Activated CD4-positive, alpha-beta T cell treated with anti-CD3 and anti-CD28 coated beads for 1 hour (primary cell): Measurements from ENCODE around the gene PLPP3.

ENCODE experiments used
- DNase-seq: peaks from one replicate; pipeline ENCODE4 v3.0.0-alpha.2; 2020

Gene PLPP3

DNA sequence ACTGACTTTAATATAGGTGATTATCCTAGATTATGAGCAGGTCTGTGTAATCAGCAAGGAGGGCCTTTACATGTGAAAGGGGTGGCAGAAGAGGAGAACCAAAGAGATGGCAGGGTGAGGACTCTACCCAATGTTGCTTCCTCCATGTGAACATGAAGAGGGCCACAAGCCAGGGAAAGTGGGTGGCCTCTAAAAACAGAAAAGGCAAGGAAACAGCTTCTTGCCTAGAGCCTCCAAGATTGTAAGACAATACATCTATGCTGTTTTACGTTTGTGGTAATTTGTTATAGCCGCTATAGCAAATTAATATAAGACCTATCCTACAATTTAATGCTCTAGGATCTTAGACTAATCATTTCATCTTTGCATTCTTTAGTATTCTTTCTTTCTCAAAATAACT is 85.5 kb downstream of the PLPP3 start:
- no peak for DNase-seq

DNA sequence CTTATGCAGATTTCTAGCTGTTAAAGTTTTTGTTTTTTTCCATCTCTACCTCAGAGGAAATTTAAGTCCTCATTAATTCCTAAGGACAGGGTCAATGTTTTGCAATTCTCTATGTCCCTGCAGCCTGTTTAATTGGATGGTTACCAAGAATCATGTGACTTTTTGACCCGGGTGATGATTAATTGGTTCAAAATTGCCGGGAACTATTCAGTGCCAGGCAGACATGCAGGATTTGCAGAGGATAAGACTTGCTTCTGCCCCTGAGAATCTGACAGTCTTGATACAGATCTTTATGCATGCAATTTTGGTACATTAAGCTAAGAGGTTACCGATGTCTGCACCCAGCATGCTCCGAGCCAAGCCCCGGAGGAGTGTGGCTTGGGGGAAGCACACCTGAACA is 87.9 kb downstream of the PLPP3 start:
- no peak for DNase-seq

DNA sequence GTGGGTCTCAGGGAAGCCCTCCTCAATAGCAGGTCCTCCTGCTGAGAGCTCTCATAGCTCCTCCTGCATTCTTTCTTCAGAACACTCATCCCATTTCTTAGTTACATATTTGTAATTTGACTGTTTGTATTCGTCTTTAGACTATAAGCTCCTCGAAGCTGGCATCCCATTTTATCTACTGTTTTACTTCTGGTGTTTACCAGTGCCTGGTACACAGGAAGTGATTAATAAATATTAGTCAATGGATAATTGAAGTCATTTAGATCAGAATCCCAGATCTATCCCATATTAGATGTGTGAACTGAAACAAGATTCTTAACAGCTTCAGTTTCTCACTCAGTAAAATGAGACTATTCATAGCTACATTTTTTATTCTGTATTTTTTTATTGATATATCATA is 88.7 kb downstream of the PLPP3 start:
- no peak for DNase-seq

DNA sequence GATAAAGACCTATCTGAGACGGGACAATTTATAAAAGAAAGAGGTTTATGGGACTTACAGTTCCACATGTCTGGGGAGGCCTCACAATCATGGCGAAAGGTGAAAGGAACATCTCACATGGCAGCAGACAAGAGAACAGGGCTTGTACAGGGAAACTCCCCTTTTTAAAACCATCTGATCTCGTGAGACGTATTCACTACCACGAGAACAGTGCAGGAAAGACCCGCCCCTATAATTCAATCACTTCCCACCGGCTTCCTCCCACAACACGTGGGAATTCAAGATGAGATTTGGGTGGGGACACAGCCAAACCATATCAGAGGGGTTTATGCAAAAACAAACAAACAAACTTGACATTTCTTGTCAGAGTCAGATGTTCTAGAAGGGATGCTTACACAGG is 89.7 kb downstream of the PLPP3 start:
- DNase-seq = no peak

DNA sequence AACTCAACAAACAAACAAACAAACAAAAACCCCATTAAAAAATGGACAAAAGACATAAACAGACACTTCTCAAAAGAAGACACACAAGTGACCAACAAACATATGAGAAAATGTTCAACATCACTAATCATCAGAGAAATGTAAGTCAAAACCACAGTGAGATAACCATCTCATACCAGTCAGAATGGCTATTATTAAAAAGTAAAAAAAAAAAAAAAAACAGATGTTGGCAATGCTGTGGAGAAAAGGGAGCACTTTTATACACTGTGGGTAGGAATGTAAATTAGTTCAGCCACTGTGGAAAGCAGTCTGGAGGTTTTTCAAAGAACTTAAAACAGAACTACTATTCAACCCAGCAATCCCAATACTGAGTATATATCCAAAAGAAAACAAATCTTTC is 94.7 kb downstream of the PLPP3 start:
- no peak for DNase-seq

DNA sequence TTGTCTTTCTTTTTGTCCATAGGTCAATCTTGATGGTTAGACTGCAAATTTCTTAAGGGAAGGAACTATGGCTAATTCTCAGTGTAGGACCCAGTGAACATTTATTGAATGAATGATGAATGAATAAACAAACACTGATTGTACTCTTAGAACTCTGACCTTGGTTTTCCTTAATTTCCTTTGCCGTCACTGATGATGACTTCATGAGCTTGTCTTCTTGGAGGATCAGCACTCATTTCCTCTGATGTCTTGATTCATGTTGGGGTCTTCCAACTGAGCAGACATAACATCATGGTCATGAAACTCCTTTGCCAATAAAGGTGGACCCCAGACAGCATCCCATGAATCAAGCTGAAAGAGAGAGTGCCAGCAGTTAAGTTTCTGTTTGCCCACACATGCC is 96.3 kb downstream of the PLPP3 start:
- no peak for DNase-seq

DNA sequence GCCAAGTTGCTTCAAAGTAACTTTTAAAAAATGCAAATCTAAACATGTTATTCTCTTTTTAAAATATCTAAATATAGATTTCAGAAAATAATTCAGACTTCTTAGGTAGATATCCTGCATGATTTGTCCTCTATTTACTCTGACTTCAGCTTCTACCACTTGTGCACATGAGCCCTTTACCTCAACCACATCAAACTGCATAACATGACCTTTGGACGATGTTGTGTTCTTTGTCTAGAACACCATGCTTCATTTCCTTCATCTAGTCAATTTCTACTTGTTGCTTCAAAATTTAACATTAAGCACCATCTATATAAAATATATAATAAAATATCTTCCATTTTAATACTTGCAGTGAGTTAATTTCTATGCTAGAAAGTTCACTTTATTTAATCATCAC is 96.9 kb downstream of the PLPP3 start:
- DNase-seq = no peak

DNA sequence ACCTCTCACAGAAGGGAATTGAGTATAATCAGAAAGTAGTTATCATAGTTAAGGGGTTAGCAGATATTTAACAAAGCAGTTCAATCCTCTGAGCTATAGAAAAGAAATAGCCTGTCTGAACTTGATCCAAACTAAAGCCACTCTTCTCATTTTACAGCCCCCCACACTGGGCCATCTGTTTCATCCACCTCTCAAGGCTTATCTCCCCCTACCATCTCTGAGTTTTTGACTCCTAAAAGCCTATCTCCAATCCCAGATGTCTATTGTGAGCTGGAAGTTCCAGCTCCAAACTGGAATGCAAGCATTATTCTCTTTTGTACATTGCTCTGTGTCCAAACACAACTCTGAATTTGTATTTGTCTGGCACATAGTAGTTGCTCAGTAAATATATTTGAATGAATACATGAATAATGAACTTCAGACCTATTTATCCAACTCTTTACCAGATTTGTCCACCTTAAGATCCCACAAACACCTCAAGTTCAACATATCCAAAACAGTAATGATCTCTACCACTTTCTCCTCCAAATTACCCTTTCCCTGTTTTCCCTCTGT is 98.1 kb downstream of the PLPP3 start:
- no peak for DNase-seq

DNA sequence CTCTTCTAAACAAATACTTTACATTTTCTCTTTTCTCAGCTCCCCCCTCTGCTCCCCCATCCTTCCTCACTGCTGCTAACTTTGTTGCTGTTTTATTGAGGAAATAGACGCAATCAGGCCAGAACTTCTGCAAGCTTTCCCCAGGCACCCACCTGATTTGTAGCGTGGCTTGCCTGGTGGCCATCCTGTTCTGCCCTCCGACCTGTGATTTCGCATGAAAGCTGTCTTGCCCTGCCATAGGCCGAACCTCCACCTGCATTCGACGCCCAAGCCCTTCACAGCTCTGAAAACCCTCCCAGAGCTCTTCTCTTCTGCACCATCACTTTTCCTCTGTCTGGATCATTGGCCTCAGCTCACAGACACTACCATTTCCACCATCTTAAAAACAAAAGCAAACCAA is 100.6 kb downstream of the PLPP3 start:
- no peak for DNase-seq

DNA sequence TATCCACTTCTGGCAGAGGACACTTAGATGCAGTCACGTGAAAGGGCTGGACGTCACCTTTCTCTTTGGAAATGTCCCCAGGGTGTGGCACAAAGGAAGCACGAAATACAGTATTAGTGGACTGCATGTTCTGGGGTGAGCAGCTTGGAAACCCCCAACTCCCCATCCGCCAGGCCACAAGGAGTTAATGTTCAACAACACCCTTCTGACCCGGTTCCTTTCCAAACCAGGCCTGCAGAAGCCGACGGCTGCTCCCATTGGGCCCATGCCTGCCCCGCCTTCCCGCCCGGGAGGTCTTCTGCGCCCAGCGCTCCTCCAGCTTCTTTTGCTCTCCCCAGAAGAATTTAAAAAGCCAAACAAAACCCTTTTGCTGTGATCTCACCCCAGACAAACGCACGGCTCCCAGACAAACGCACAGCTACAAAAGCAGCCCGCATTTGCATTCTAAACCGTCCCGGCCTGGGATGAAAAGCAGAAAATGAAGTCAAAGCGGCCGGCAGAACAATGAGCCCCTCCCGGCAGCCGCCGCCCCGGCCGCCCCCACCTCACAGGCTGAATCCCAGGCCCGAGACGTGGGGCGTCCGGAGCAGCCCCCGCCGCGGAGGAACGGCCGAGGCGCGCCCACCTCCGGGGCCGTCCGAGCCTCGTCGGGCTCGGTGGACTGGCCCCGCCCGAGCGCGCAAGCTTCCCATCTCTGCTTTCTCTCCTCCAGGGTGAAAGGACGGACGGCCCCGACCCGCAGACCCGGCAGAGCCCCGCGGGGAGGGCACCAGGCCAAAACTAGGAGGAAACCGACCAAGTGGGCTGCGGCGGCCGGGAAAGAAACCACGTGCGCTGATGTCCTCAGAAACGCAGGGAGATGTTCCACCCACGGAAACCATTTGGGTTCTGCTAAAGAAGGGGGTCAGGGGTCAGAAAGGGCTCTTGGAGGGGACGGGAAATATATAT is 101.9 kb downstream of the PLPP3 start:
- DNase-seq = no peak

DNA sequence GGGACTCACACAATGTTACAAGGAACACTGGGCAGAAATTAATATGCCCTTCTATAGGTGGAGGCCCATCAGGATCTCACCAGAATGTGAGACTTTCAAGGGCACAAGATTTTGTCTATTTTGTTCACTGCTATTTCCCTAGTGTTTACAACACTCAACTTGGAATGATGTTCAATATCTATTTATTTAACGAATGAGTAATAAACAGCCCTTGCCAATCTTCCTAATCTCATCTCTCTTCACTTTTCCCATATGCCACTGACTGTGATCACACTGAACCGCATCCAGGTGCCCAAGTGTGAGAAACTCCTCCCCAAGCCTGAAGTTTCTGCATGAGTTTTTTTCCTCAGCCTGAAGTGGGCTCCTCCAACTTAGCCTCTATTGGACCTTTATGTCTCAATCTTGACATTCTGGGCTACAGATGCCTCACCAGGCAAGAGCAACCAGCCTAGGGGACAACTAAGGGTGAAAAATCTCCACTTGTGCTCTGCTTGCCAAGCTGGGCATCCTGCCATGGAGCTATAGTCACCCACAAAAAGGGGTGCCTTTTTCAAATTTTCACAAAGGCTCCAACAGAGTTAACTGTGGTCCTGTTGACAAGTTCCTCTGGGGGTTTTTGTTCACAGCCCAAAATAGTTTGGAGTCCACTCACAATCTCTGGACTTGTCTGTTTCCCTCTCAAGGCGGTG is 105.6 kb downstream of the PLPP3 start:
- DNase-seq = no peak

DNA sequence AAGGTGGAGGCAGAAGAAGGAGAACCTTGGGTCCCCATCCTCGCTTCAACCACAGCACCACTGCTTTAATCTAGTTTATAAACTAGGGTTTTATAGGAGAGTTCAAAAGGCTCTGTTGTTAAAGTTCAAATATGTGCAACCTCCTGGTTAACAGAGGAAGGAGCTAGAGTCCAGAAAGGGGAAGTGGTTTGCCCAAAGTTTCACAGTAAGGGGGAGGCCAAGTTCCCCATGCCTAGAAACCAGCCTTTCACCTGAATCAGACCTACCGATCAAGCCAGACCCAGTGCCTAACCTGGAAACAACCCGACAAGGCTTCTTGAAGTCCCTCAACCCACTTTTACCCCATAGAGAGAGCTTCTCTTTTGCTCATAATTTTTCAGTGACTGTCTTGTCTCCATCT is 106.5 kb downstream of the PLPP3 start:
- DNase-seq = no peak

DNA sequence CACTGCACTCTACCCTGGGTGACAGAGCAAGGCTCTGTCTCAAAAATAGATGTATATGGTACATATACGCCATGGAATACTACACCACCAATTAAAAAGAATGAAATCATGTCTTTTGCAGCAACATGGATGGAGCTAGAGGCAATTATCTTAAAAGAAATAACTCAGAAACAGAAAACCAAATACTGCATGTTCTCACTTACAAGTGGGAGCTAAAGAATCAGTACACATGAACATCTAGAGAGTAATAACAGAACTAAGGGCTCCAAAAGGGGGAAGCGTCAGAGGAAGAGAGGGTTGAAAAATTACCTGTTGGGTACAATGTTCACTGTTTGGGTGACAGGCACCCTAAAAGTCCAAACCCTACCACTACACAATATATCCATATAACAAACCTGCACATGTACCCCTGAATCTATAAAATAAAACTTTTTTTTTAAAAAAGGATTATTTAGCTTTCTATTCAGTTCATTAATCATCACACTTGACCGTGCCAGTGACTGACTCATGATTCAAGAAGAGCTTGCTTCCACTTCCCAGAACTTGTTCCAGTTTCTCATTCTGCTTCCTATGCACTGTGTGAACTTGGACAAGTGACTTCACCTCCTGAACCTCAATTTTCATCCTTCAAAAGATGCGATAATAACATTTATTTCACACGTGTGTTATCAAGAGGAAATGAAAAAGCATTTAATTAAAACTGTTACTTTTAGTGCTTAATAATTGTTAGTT is 109.6 kb downstream of the PLPP3 start:
- DNase-seq = no peak

DNA sequence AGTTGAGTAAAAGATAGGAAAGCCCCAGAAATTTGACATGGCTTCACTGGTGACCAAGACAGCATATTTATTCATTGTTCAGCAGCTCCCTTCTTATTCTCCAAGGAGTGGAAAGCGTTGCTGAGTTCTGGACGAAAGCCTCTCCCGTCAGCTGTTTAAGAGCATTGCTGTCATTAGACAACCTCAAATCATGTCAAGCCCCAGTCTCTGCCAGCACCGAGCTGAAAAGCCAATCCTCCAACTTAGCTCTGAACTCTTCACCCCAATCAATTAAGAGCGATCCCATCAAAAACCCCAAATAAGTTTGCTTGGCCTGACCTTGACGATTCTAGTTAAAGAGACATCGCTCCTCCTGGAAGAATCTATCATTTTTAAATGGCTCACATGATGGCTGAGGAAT is 110.8 kb downstream of the PLPP3 start:
- no peak for DNase-seq

DNA sequence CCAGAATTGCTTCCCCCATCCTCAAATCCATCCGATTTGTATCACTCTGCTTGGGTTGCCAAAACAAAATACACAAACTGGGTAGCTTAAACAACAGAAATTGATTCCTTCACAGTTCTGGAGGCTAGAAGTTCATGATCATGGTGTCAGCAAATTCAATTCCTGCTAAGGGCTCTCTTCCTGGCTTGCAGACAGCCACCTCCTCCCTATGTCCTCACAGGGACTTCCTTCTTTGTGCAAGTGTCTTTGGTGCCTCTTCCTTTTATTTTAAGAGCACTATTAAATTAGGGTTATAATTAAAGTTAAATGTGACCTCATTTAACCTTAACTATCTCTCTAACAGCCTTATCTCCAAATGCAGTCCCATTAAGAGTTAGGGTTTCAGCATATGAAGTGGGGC is 112.8 kb downstream of the PLPP3 start:
- no peak for DNase-seq

DNA sequence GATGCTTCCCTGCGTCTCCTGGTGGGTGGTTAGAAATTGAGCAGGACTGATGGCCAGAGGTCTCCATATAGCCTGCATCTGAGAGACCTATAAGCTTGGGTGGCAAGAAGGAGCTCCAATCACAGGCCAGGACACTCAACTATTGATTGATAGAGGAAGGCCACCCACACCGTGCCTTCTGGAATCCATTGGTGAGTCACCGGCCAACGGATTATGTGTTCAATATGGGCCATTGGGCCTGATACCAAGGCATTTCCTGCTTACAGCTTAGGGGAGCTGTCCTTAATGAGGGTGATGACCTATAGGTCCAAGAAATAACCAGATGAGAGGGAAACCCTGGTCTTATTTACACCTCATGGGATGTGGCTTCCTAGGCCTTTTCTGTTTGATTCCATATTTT is 115.1 kb downstream of the PLPP3 start:
- no peak for DNase-seq

DNA sequence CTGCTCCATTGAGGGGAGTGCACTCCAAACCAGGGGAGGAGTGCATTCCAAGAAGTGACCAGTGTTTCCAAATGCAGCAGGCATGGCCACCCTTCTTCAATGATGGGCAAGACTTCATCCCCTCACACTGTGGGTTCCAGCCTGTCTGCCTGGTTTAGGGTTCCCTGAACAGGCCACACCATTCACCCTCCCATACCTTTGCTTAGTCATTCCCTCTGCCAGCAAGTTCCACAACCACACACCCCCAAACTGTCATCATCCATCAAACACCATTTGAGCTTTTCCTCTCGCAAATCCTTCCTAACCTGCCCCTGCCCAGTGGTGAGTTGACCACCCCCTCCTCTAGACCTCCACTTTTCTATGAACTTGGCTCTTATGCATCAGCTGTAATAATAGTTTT is 116.0 kb downstream of the PLPP3 start:
- DNase-seq = no peak

DNA sequence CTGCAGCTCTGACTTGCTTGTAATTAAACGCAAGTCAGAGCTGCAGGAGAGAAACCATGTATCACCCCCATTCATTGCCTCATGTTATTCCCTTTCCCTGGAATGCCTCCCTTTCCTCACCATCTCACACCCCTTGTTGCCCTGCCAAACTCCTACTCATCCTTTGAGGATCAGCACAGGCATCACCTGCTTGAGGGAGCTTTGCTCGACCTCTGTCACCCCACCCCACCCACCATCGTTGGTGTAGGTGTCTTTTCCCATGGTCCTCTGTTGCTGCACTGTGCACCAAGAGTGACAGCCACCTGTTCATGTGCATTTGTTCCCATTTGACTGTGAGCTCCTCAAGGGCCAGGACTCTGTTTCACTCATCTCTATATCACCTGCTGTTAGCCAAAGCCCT is 117.2 kb downstream of the PLPP3 start:
- no peak for DNase-seq

DNA sequence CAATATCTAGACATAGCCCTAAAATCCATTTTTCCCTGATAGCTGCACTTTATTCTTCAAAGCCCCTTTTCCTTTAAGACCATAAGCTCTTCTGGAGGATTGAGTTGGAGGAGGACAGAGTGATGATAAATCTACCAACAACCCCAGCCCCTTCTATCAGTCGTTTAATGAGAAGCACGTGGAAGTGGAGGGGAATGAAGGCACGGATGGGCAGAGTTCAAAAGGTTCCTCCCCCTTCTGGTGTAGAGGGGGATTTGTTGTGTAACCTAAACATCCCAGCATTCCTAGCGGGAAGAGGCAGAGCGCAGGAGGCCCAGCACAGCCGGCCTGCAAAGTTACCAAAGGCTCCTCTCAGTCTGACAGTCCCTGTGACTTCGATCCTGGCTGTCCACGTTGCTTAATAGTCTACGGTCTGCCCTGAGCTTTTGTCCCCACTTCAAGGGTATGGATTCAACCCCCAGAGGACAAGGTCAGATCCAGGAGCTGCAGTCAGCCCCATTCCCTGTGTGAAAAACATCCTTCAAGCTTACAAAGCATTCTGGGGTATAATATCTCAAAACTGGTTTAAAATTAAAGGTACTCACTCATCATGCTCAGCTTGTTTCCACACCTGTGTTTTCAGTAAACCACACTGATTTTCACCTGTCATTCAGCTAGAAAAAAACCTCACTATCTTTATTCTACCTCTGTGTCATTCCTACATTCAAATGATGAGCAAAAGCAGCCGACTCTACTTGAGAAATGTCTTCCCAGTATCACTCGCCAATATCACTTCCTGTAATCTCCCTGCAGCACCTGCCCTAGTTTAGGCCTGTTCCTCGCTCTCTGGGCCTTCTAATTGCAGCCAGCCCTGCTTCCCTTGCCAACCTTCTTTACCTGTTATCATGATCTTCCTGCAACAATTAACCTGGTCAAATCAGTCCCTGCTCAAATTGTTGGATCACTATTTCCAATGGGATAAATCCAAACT is 117.9 kb downstream of the PLPP3 start:
- no peak for DNase-seq

DNA sequence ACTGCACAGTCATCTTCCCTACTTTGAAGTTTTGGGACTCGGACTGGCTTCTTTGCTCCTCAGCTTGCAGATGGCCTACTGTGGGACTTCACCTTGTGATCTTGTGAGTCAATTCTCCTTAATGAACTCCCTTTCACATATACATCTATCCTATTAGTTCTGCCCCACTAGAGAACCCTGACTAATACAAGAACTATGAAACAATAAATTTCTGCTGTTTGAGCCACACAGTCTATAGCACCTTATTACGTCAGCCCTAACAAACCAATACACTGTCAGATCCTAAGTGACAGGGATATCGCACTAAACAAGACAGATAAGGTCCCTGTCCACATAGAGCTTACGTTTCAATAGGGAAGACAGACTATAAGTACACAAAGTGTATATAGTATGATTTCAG is 120.1 kb downstream of the PLPP3 start:
- no peak for DNase-seq

DNA sequence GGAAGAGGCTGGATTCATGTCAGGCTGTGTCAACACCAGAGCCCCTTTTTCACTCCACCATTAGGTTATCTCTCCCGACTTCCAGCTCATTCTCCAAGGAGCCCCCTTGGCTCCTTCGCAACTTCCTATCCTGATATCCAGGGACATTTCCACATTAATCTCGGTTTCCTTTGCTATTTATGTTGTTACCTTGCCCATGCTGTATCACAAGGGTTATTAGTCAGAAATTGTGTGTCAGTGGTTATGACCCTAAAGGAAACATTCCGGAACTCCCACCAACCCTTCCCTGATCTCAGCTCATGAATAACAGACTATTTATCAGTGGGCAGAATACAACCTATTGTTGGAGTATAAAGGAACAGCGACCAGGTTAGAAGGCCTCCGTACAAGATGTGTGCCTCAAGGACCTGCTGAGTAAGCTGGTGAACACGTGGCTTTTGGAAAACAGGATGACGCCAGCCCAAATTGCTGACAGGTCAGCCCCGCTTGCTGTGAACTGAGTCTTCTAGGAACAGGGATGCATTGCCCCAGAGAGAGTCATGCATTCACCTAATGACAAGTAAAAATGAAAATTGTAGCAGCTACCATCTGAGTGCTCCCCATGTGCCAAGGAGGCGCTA is 121.5 kb downstream of the PLPP3 start:
- DNase-seq = no peak
